GM21528 (cell line): ENCODE data around the gene ERICH4.
"Not testable (repeated sequence)": the region's sequence is repeated elsewhere in the genome, so short reads cannot be mapped to it uniquely, and the experiment has no call there.

ENCODE experiments used
- ATAC-seq: cut with Tn5 transposase; IDR thresholded peaks from one replicate; pipeline ENCODE4 v1.9.1; 2021; ENCODE audit warnings: mild to moderate bottlenecking, moderate library complexity; ENCODE audit not compliant: unreplicated experiment, low FRiP score

ERICH4 gene

GRCh38 chr19:41433171-41433570 is 9.8 kb upstream of the ERICH4 start:
- no peak for ATAC-seq

- ATAC-seq: no peak
Observed at GRCh38 chr19:41434450-41434849, 8.5 kb upstream of the ERICH4 start.

GRCh38 chr19:41435376-41435775 is 7.6 kb upstream of the ERICH4 start:
- ATAC-seq: not testable (repeated sequence)

GRCh38 chr19:41435936-41436673 is 6.9 kb upstream of the ERICH4 start:
- no peak for ATAC-seq

GRCh38 chr19:41436674-41436951 is 6.3 kb upstream of the ERICH4 start:
- no peak for ATAC-seq

- ATAC-seq: no peak
Observed at GRCh38 chr19:41437944-41438574, 4.9 kb upstream of the ERICH4 start.

- ATAC-seq: peak; percentile 91
Observed at GRCh38 chr19:41439441-41440222, 3.3 kb upstream of the ERICH4 start, which contains the start of gene DMAC2. DMAC2 (minus strand) TSS chr19:41439912; CDS start chr19:41439899, 13 bp downstream.

- no peak for ATAC-seq
Observed at GRCh38 chr19:41441321-41441945, 1.5 kb upstream of the ERICH4 start.

- no peak for ATAC-seq
Observed at GRCh38 chr19:41443813-41444455, 978 bp downstream of the ERICH4 start.

- ATAC-seq: no peak
Observed at GRCh38 chr19:41445575-41445974, 2.6 kb downstream of the ERICH4 start.

GRCh38 chr19:41447732-41448332 is 4.9 kb downstream of the ERICH4 start:
- ATAC-seq: no peak

- ATAC-seq: no peak
Observed at GRCh38 chr19:41449079-41449864, 6.3 kb downstream of the ERICH4 start.

GRCh38 chr19:41449865-41450178 is 6.9 kb downstream of the ERICH4 start:
- no peak for ATAC-seq

- no peak for ATAC-seq
Observed at GRCh38 chr19:41452584-41453275, 9.8 kb downstream of the ERICH4 start.

- no peak for ATAC-seq
Observed at GRCh38 chr19:41455936-41456335, 13.0 kb downstream of the ERICH4 start.

- ATAC-seq: no peak
Observed at GRCh38 chr19:41456342-41456918, 13.5 kb downstream of the ERICH4 start.

- ATAC-seq: no peak
Observed at GRCh38 chr19:41457241-41457640, 14.3 kb downstream of the ERICH4 start.

GRCh38 chr19:41462497-41462896 is 19.5 kb downstream of the ERICH4 start:
- ATAC-seq: no peak
